ENCODE results near the gene SLC25A41.

SLC25A41 gene

DNA sequence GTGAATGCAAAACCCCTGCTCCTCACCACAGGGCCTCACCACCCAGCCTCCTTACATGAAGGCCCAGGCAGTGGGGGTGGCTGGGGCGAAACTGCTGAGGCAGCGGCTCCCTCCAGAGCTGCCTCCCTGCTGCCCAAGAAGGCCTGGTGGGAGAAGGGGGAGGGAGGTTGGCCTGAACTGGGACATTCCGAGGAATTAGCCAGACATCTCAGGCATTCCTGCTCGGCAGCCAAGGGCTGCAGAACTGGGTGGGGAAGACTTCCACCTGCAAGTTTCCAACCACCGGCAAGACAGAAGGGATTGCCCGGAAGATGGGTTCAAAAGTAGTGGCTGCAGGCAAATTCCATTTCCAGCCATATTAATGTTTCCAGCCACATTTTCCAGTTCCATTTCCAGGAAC, 55.5 kb downstream of the SLC25A41 start:
- Histone ChIP-seq H3K9ac (ENCODE audit: low read length in 5 of 5) (no peak overlapping the region), H3K4me1 (ENCODE audit: control insufficient read depth in 5 of 5, insufficient read depth in 5 of 5, low read length in 5 of 5) (peaks cover 0 to 23% (median 14%) of the 10 kb centered on the region in 5 donors), H3K27me3 (ENCODE audit: control insufficient read depth in 5 of 5, insufficient read depth in 4 of 5, low read length in 5 of 5) (no peaks in the 10 kb centered on the region), H3K4me3 (ENCODE audit: low read depth in 1 of 5, low read length in 5 of 5) (no peak overlapping the region), H3K9me3 (ENCODE audit: control insufficient read depth in 5 of 5, low read length in 5 of 5) (peaks cover 0 to 10% (median 6%) of the 10 kb centered on the region in 5 donors), H3K36me3 (ENCODE audit: control insufficient read depth in 5 of 5, insufficient read depth in 5 of 5, low read length in 5 of 5) (peaks cover 0 to 54% (median 45%) of the 10 kb centered on the region in 5 donors), H3K27ac (ENCODE audit: low read depth, low read length) (no peak overlapping the region)

DNA sequence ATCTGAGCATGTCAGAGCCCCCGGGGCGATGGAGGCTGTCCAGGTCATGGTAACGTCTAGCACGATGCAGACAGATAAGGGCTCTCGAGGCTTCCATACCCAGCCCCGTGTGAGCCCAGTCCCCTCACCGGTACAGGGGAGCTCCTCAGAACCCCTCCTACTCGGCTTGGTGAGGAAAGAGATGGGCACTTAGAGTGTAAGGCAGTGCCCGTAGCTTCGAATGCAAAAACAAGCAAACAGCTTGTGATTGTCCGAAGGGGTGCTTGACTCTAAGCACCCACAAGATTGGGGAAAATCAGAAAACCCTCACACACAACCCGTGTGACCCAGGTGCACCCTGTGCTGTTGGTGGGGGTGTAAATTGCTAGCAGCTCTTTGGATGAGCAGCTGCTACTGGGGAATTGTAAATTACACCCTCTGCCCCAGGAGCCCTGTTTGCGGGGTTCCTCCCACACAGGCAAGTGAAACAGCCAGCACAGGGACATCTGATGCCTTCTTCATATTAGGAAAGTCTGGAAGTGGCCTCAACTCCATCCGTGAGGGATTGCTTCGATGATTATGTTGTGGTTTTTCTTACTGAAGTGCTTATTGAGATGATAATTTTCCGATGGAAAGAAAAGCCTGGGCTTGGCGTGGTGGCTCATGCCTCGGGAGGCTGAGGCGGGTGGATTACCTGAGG, 56.9 kb downstream of the SLC25A41 start:
- Histone ChIP-seq H3K9ac (ENCODE audit: low read length in 5 of 5) (no peak overlapping the region), H3K36me3 (ENCODE audit: control insufficient read depth in 5 of 5, insufficient read depth in 5 of 5, low read length in 5 of 5) (peaks cover 0 to 41% (median 34%) of the 10 kb centered on the region in 5 donors), H3K9me3 (ENCODE audit: control insufficient read depth in 5 of 5, low read length in 5 of 5) (peaks cover 0 to 10% (median 6%) of the 10 kb centered on the region in 5 donors), H3K27ac (ENCODE audit: low read depth, low read length) (no peak overlapping the region), H3K27me3 (ENCODE audit: control insufficient read depth in 5 of 5, insufficient read depth in 4 of 5, low read length in 5 of 5) (no peaks in the 10 kb centered on the region), H3K4me3 (ENCODE audit: low read depth in 1 of 5, low read length in 5 of 5) (no peak overlapping the region), H3K4me1 (ENCODE audit: control insufficient read depth in 5 of 5, insufficient read depth in 5 of 5, low read length in 5 of 5) (peaks cover 0 to 28% (median 19%) of the 10 kb centered on the region in 5 donors)
